ENCODE measurements around the gene CYTH1.

CYTH1 gene, protein sequence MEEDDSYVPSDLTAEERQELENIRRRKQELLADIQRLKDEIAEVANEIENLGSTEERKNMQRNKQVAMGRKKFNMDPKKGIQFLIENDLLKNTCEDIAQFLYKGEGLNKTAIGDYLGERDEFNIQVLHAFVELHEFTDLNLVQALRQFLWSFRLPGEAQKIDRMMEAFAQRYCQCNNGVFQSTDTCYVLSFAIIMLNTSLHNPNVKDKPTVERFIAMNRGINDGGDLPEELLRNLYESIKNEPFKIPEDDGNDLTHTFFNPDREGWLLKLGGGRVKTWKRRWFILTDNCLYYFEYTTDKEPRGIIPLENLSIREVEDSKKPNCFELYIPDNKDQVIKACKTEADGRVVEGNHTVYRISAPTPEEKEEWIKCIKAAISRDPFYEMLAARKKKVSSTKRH

DNA sequence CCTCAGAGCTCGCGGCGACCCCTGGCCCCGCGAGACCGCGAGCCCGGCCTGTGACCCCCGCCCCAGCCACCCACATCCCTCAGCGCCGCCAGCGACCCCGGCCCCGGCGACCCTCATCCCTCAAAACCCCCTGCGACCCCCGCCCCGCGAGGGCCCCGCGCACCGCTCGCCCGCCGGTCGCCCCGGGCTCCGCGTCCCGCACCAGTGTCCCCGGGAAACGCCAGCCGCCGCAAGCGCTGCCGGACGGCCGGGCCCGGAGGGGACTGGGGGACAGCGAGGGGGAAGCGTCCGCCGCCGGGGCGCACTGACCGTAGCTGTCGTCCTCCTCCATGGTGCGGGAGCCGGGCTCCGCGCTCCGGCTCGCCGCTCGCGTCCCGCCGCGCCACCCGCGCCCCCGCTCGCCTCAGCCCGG is at the start of gene CYTH1:
Gene CYTH1 (minus strand): TSS at position 381 of the 412 bp plus-strand sequence. CDS start 50 bp downstream, at position 331.
- no peak for DNase-seq (ENCODE audit: low read depth)

DNA sequence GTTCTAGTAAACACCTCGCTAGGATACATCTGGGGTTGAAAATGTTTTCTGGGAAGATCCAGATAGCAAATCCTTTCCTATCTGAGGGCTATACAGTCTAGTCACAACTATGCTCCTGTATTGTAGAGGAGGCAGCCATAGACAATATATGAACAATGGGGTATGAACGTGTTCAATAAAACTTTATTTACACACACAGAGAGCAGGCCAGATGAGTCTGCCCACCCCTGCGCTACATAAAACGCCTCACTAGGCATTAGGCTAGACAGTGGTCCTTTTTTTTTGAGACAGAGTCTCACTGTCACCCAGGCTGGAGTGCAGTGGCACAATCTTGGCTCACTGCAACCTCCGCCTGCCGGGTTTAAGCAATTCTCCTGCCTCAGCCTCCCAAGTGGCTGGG is 47.4 kb upstream of the CYTH1 start:
- no peak for DNase-seq (ENCODE audit: low read depth)

DNA sequence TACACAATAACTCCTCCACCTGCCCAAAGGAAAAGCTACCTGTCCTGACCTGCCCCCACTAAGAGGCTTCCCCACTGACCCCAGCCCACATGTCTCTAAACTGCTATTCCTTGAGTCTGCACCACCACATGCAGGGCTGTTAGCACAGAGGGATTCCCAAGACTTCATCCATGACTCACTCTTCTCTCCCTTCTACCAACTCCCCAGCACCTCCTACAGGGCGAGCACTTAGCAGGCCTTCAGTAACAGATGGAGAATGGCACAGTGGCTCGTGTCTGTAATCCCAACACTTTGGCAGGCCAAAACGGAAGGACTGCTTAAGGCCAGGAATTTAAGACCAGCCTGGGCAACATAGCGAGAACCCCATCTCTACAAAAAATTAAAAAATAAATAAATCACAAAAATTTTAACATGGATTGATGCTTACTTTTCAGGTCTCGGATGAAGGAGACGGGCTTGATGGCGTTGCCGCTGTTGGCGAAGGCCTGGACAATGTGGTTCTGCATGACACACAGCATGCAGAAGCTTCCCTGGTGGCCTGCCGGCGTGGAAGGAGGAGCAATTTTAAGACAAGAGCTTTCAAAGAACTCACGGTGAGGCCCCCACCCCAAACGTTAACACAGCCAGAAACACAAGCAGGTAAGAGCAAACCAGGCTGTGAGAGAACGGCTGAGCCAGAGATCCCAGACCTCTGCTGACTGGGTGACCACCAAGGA is 46.6 kb upstream of the CYTH1 start:
- no peak for DNase-seq (ENCODE audit: low read depth)

DNA sequence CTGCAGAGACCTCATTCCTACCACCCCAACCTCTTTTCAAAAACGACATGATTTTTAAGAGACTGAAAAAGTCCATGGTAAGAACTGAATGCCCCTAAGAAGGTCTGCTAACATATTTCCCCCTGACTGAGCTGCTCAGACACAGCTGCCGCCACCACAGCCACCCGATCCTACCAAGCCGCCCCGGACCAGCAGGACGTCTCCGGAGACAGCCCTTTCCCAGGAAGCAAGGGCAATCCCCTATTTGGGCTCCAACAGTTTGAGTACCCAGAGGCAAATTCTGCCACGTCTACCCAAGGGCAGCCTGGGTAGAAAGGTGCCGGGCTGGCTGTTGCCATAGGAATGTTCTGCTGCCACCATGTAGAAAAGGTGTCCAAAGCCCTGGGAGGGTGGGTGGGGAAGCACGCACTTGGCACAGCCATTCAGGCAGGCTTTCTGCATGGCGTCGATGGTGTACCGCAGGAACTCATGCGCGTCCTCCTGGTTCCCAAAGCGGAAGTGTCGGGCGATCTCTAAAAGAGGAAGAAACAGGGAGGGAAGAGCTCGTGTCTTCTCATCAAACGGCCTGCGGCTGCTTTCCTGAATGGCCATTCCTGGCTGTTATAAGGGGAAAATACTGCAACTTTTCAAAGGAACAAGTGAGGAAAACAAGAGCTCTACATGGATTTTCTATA is 44.9 kb upstream of the CYTH1 start:
- DNase-seq (ENCODE audit: low read depth): no peak

DNA sequence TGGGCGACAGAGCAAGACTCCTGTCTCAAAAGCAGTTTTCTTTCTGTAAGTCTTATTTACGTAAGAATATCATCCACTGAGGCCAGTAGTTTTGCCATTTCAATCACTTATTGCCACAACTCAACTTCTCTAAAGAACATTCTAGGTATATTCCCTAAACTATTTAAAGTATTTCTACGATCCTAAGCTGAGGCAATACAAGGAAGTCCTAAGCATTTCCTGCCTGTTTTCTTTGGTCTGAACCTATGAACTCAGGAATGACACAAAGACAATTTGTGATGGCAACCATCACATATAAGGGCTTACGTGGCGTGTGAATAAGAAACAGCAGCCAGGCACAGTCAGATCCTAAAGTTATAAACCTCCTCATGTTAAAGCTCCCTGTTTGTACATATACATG is 44.3 kb upstream of the CYTH1 start:
- no peak for DNase-seq (ENCODE audit: low read depth)

DNA sequence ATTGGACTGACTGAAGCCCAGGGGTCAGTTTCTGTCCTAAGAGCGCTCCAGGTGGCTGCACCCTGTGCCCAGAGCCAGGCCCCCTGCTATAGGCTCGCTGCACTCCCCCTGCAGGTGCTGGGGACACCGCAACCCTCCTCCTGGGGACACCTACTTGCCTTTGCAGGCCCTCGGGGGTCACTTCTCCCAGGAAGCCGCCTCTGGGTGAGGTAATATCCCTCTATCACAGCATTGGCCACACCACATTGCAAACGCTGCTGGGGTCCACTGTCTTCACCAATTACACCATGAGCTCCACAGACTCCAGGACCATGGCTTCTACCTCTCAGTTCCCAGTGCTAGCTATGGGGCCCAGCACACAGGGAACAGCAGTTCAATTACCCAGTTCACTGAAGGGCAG is 43.6 kb upstream of the CYTH1 start:
- DNase-seq (ENCODE audit: low read depth): no peak

DNA sequence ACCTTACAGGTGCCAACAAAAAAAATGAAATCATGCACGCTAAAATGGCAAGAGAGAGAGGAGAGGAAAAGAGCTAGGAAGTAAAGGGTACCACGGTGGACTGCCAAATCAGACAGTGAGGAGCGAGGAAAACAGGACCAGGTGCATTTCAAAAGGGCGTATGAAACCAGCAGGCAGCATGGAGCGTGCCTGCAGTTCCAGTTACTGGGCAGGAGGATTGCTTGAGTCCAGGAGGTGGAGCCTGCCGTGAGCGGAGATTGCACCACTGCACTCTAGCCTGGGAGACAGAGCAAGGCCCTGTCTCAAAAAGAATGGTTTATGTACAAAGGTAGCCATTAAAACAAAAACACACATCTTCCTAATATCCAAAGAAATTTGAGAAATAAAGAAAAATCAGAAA is 42.2 kb upstream of the CYTH1 start:
- no peak for DNase-seq (ENCODE audit: low read depth)

DNA sequence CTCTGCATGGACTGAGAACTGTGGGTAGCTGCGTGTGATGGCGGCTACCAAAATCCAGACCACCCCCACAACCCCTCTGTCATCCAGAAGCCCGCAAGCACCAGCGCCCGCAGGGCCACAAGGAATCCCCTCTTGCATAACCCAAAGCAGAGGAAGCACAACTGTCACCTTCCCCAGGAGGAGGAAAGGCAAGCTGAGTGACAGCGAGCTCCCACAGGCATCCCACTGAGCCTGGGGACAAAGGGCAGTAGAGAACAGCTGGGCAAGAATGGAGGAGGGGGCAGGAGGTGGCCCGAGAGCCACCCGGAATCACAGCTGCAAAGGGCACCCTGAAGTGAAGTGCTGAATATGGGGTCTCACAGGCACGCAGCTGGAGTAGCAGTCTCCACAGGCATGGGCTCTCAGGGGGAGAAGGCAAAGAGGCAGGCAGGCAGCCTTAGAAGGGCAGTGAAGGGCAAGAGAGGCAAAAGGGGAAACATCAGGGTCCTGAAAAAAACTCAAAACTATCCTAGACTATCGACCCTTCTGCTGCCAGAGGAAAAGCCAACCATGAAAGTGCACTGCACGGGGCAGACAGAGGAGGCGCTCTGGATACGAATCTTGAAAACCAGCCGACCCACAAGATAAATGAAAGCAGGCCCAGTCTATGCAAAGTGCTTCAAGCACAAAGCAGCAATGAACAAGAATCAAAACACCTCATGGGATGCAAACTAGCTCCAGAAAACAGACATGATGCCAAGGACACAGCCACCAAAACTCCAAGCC is 41.4 kb upstream of the CYTH1 start:
- DNase-seq (ENCODE audit: low read depth): no peak

DNA sequence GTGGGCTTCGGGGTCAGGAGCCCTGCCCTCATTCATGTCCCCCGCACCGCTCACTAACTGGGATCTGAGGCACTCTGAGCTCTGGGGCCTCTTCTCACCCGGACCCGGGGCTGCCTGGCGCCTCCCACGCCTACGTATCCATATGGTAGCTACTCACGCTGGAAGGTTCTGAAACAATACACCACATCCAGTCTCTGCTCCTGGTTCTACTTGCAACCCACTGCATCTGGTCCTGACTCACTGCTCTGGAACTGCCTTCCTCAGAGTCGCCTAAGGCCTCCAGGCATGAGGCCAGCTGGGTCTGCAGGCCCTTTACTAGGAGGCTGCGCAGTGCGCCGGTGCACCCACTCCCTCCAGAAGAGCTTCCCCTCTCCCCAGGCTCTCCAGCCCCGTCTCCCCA is 40.5 kb upstream of the CYTH1 start:
- no peak for DNase-seq (ENCODE audit: low read depth)

DNA sequence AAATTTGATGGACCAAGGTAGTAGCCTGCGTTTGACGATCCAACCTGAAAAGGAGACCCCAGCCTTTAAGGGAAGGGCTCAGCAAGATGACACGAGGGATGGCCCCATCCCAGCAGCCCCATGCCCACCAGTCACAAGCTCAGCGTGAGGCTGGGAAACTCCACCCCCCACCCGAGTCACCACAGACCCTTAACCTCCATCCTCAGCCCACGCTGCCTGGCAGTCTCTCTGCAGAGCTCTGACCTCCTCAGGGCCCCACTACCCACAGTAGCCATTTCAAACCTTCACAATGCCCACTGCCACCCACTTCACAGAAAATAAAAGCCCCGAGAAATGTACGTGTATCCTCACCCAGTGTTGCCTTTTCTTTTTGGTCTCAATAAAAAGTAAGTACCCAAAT is 39.9 kb upstream of the CYTH1 start:
- DNase-seq (ENCODE audit: low read depth): no peak

DNA sequence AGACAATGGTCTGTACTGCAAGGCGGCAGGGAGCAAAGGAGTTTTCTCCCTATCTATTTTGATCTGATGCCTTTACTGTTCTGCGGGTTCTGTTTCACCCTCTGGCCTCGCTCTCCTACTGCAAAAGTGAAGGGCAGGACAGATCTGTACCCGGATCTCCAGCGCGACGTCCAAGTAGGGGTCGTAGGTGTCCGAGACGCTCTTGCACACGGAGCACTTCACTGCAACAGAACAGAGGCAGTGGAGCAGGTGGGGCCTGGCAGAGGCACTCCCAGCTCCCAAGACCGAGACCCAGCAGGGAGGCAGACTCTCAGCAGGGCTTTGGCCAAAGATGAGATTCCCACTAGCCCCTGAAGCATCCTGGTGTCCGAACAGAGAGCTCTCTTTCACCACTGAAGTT is 38.8 kb upstream of the CYTH1 start:
- no peak for DNase-seq (ENCODE audit: low read depth)

DNA sequence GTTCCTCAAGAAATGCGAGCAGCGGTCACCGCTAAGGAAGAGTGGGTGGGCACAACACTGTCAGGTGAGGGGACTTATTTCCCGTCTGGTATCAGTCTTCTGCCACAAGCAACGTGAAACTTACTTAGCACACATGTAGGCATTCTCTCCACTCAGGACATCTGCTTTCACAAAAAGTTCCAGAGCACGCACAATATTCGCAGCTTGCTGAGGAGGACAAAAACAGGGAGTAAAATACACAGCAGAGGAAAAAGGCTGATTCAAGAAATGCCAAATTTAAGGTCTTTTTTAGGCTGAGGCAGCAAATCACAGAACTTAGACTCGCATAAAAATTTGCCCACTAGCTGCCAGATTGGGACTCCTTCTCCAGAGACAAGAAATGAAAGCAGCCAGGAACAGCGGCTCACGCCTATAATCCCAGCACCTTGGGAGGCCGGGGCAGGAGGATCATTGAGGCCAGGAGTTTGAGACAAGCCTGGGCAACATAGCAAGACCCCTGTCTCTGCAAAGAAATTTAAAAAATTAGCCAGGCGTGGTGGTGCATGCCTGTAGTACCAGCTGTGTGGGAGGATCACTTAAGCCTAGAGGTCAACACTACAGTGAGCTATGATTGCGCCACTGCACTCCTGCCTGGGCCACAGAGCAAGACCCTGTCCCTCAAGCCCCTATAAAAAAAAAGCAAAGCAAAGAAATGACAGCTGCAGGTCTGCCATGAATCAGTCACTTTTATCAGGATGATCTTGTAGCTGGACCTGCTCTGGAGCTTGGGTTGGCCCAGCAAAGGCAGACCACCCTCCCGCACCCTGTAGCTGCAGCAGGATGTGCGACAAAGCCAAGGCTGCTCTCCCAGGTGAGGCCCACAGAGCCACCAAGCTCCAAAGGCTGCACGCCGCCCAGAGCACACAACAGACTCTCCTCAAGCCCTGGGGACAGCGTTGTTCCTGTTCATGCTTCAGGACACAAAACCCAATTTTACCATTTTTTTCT is 38.0 kb upstream of the CYTH1 start:
- DNase-seq (ENCODE audit: low read depth): no peak

DNA sequence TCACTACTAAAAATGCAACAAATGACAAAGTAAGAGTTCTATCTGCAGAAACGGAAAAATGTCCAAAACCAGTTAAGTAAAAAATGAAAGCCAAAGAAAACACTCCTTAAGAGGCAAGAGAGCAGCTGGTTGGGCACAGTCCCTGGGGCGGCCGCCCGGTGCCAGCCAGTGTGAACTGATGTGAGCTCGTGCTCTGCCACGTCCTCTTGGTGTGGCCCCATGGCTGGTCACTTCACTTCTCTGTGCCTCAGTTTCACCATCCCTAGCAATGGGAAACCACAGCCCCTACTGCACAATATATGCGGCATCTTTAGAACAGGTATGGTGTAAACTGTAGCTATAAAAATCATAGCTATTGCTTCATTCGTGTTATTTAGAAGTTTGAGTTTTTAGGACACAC is 37.3 kb upstream of the CYTH1 start:
- no peak for DNase-seq (ENCODE audit: low read depth)

DNA sequence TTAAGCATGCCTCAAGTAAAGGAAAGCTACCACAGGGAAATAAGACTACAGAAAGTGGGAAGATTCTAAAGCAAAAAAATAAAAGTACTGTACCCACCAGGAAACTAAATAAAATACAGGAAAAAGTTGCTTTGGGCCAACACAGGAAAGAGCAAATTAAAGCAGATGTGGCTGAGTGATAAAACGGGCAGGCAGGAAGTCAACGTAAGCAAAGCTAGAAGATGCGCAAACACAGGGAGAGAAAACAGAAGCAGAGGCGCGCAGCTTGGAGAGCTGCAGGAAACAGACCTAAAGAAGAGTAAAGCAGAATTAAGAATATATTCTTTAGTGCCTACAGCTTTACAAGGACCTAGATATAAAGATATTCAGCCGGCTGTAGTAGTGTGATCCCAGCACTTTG is 36.9 kb upstream of the CYTH1 start:
- no peak for DNase-seq (ENCODE audit: low read depth)

DNA sequence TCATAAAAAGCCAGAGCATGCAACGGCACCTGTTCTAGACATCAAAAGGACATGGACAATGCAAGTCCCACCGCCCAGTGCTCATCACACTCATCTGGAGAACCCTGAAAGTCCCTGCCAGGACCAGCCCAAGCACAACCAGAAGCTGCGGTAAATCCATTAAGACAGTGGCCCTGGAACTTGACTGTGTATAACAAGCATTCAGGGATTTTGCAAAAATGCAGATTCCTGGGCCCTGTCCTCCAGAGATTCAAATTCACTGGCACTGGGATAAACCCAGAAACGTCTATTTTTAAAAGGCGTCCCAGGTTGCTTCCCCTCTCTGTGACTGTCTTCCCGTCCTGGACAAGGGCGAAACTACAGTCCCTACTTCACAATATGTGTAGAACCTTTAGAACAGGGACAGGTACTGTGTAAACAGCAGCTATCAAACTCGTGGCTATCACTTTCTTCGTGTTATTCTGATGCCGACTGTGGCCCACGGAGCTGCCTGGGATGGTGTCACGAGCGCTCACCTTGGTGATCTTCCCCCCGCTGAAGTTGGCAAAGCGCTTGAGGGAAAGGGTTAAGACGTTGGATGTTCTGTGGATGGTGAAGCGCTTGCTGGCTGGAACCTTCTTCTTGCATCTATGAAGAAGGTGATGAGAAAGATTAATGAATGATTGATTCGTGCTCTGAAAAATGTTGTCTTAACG is 36.2 kb upstream of the CYTH1 start:
- DNase-seq (ENCODE audit: low read depth): no peak

DNA sequence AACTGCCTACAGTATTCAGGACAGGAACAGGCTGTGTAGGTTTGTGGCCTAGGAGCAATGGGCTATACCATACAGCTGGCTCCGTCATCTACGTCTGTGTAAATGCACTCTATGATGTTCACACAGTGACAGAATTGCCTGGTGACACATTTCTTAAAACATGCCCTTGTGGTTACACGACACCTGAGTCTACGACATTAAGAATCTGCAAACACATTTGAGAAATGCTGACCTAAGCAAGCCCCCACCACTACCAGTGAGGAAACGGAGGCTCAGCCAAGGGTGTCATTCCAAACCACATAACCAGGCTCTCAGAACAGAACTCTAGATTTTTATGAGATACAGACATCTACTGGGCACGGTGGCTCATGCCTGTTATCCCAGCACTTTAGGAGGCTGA is 35.0 kb upstream of the CYTH1 start:
- peak; percentile 42 for DNase-seq (ENCODE audit: low read depth)

DNA sequence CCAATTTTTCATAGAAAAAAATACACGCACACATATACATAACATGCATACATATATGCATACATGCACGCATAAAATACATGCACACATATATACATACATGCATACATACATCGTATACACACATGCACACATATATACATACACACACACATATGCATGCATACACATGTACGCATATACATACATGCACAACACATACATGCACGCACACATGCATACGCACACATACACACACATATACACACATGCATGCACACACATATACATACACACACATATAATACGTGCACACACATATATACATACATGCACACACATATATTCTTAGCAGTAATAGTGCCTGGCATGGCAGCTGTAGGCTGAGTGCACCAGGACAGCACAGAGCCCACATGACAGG is 33.6 kb upstream of the CYTH1 start:
- DNase-seq (ENCODE audit: low read depth): no peak

DNA sequence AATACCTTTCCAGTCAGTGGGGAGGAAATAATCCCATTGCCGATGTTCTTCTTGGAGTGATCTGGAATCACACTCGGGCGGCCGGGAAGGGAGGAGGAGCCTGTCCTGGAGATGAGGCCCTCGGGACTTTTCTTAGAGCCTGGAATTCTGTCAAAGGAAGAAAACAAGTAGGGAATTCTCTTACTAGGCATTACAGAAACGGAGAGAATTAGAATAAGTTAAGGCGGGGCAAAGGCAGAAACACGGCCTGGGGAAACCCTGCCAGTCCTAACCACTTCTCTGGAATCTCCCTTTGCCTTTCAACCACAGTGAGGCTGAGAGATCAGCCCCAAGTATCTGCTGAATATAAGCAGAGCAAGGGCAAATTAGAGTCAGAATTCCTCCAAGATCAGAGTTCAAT is 30.8 kb upstream of the CYTH1 start:
- no peak for DNase-seq (ENCODE audit: low read depth)

DNA sequence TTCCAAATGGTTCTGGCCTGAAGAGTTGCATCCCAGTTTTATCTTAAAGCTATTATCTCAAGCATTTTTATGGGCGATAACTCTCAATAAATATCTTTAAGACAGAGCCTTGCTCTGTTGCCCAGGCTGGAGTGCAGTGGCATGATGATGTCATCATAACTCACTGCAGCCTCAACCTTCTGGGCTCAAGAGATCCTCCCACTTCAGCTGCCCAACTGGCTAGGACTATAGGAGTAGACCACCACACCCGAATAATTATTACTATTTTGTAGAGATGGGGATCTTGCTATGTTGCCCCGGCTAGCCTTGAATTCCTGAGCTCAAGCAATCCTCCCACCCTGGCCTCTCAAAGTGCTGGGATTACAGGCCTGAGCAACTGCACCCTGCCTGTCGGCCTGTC is 26.1 kb upstream of the CYTH1 start:
- no peak for DNase-seq (ENCODE audit: low read depth)

DNA sequence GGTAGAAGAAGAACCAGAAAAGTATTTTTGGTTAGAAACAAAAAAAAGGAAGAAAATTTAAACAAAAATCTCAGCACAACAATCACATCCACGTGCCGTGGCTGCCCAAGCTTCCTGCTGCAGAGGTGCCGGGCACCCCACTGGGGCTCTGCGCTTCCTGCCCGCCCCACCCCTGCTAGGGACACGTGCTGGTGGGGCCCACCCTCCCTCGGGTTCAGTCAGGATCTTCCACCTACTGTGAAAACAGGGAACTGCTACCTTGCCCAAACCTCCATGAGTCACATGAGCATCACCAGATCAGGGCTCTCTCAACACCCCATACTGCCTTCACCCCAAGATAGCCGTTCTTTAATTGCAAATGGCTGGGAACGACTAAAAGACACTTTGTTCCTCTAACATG is 24.4 kb upstream of the CYTH1 start:
- DNase-seq (ENCODE audit: low read depth): peak; percentile 44

DNA sequence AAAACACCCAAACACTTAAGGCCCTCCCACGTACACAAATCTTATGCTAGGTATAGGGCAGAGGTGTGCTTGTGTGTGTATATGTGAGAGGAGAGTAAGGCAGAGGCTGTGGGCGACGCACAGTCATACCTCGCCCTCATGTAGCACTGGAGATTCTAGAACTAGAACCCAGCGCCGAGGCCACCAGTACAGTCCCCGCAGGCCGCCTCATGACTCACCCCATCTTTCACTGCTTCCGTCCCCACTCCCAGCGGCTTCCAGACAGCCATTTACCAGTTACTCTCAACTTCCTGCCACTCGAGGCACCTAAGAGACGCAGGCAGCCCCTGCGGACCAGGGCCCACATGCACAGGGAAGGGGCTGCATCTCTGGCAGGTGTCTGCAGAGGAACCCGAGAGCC is 23.2 kb upstream of the CYTH1 start:
- peak; percentile 51 for DNase-seq (ENCODE audit: low read depth)
